NCI-H187 treated with DMSO at 0.1 percent for 48 hours (cell line): ENCODE data around the gene PPP2R3C.
"Not testable (repeated sequence)": the region's sequence is repeated elsewhere in the genome, so short reads cannot be mapped to it uniquely, and the experiment has no call there.

Experiments
- DNase-seq: peaks from one replicate; lab custom pipeline; 2025; lab: John Stamatoyannopoulos, UW

Gene PPP2R3C

DNA sequence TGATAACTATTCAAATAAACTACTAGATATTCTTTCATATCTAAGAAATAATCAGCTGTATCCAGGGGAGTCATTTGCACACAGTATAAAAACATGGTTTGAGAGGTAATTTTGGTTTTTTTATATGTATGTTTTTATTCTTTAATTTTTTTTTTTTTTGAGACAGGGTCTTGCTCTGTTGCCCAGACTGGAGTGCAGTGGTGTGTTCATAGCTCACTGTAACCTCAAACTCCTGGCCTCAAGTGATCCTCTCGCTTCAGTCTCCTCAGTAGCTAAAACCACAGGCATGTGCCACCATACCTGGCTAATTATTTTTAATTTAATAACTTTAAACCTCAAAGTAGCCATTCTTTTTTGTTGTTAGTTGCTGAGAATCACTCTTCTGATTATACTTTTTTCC lies 2.3 kb upstream of the PPP2R3C start:
- no peak for DNase-seq

DNA sequence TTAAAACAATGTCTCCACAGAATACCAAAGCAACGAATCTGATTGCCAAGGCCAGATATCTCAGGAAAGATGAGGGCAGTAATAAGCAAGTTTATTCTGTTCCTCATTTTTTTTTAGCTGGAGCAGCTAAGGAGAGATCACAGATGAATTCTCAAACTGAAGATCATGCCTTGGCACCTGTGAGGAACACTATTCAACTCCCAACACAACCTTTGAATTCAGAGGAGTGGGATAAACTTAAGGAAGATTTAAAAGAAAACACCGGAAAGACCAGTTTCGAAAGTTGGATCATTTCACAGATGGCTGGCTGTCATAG lies 1.6 kb upstream of the PPP2R3C start:
- DNase-seq = no peak

- DNase-seq = no peak
These were observed 1.1 kb upstream of the PPP2R3C start for GRCh38 chr14:35122696-35123387.

GRCh38 chr14:35121026-35121886 lies 534 bp downstream of the PPP2R3C start:
- DNase-seq = no peak

- no peak for DNase-seq
These were observed 4.7 kb downstream of the PPP2R3C start for GRCh38 chr14:35117112-35117511.

DNA sequence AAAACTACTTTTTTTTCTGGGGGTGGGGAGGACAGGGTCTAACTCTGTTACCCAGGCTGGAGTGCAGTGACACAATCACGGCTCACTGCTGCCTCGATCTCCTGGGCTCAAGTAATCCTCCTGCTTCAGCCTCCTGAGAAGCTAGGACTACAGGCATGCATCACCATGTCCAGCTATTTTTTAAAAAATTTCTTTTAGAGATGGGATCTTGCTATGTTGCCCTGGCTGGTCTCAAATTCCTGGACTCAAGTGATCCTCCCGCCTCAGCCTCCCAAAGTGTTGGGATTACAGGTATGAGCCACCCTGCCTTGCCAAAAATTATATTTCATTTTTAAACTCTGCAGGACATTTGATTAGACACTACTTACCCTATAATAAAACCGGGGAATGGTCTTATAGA lies 5.5 kb downstream of the PPP2R3C start:
- no peak for DNase-seq

GRCh38 chr14:35114036-35114435 lies 7.8 kb downstream of the PPP2R3C start:
- DNase-seq = no peak

DNA sequence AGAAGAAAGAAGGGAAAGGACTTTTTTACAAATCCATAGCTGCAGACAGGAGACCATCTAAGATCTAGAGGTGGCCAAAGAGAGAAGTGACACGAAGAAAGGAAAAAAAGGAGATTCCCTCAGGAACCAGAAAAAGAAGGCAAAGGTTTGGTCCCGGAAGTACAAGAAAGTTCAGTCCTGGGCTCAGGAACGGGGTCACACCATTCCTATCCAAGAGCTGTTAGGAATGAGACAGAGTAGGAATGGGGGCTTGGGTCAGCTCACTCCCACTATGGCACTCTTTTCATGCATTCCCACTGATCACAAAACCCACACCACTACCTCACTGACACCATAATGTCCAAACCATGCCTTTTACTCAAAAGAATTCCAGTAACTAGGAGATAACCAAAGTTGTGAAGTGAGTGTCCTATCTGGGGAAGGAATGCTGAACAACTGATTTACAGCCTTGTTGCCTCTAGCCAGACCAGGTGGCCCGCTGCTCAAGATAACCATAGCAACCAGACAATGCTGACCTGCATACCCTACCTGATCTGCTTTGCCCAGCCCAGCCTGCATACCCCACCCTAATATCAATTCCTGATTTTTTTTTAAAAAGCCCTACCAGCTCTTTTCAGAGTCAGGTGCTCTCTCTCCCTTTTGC lies 8.4 kb downstream of the PPP2R3C start:
- DNase-seq = no peak

- DNase-seq = no peak
These were observed 9.1 kb downstream of the PPP2R3C start for GRCh38 chr14:35112641-35113040.

- DNase-seq = no peak
These were observed 13.9 kb downstream of the PPP2R3C start for GRCh38 chr14:35107866-35108265.

GRCh38 chr14:35094645-35095044 lies 27.1 kb downstream of the PPP2R3C start:
- DNase-seq = not testable (repeated sequence)

GRCh38 chr14:35088514-35088913 lies 33.3 kb downstream of the PPP2R3C start:
- no peak for DNase-seq

GRCh38 chr14:35085441-35085840 lies 36.3 kb downstream of the PPP2R3C start:
- no peak for DNase-seq

- DNase-seq = no peak
These were observed 38.1 kb downstream of the PPP2R3C start for GRCh38 chr14:35083530-35084150.

DNA sequence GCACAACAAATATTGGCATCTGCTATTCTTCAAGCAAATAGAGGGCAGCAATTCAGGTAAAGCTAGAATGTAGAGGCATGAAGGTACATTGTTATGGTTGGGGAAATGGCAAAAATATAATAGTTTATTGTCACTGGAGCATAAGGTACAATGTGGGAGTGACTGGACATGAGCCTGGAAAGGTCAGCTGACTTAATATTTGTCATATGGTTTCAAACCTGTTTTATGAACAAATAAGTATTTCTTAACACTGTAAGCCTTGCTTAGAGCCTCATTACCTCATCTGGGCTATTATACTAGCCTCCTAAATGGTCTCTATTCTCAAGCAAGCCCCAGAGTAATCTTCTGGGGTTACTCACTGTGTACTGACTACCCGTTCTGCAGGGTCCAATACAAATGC lies 42.0 kb downstream of the PPP2R3C start:
- no peak for DNase-seq

GRCh38 chr14:35078082-35078481 lies 43.7 kb downstream of the PPP2R3C start:
- no peak for DNase-seq

GRCh38 chr14:35073486-35073885 lies 48.3 kb downstream of the PPP2R3C start:
- DNase-seq = no peak

GRCh38 chr14:35072226-35072625 lies 49.6 kb downstream of the PPP2R3C start:
- no peak for DNase-seq

DNA sequence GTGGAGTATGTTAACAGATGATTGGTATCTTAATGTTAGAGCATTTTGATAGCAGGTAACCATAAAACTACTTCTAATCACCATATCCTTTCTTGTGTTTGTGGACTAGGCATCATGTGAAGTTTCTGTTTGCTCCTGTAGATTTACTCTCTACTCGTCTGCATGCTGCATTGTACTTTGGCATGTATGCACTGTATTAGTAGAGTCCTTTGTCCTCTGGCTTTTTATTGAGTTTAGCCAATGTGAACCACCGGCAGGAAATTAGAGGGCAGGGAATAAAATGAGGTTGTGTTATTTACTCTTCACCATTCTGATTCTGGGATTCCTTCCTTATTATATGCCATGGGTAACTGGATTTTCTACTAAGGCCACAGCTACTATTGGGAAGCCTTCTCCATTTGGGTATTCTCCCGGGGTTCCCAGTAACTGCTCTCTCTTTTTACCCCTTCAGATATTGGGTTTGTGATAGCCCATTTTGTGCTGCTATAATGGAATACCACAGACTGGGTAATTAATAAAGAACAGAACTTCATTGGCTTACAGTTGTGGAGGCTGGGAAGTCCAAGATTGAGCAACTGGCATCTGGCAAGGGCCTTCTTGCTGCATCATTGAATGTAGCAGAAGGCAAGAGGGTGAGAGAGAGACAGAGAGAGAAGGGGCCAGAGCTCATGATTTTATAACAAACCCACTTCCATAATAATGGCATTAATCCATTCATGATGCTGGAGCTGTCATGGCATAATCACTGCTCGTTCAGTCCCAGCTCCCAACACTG lies 53.4 kb downstream of the PPP2R3C start:
- no peak for DNase-seq

DNA sequence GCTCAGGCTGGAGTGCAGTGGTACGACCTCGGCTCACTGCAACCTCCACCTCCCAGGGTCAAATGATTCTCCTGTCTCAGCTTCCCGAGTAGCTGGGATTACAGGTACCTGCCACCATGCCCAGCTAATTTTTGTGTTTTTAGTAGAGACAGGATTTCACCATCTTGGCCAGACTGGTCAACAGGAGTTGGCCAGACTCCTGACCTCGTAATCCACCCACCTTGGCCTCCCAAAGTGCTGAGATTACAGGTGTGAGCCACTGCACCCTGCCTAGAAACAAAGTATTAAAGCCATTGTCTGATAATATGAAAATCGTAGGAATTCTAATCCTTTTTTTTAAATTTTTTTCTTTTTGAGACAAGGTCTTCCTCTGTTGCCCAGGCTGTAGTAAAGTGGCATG lies 56.1 kb downstream of the PPP2R3C start:
- not testable (repeated sequence) for DNase-seq

DNA sequence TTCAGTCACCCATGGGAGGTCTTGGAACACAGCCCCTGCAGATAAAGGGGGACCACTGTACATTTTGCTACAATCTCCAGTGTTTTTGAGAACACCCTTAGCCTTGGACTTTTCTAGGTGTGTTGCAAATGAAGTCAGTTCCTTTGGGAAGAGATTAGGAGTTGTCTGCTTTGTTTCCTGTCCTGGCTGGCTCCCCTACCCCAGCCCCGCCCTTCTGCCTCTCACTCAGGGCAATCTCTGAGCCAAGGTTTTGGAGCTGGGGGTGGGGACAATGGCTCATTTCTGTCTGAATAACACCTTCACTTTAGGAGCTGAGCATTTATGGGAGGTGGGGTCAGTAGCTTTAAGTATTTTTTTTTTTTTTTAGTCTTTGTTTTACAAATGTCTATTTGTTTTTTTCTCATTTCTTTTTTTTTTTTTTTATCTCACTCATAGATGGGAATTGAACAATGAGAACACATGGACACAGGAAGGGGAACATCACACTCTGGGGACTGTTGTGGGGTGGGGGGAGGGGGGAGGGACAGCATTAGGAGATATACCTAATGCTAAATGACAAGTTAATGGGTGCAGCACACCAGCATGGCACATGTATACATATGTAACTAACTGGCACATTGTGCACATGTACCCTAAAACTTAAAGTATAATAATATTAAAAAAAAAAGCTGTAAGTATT lies 60.5 kb downstream of the PPP2R3C start:
- not testable (repeated sequence) for DNase-seq
